CD4-positive, alpha-beta T cell treated with Interleukin-4 for 1 hour (primary cell): ENCODE results near the gene CDHR2.
"Not testable (repeated sequence)": the region's sequence is repeated elsewhere in the genome, so short reads cannot be mapped to it uniquely, and the experiment has no call there.

Experiments used
- DNase-seq, 2 donors: peaks; one replicate each; pipeline ENCODE4 v3.0.0-alpha.2; 2020 to 2022

CDHR2 gene

DNA sequence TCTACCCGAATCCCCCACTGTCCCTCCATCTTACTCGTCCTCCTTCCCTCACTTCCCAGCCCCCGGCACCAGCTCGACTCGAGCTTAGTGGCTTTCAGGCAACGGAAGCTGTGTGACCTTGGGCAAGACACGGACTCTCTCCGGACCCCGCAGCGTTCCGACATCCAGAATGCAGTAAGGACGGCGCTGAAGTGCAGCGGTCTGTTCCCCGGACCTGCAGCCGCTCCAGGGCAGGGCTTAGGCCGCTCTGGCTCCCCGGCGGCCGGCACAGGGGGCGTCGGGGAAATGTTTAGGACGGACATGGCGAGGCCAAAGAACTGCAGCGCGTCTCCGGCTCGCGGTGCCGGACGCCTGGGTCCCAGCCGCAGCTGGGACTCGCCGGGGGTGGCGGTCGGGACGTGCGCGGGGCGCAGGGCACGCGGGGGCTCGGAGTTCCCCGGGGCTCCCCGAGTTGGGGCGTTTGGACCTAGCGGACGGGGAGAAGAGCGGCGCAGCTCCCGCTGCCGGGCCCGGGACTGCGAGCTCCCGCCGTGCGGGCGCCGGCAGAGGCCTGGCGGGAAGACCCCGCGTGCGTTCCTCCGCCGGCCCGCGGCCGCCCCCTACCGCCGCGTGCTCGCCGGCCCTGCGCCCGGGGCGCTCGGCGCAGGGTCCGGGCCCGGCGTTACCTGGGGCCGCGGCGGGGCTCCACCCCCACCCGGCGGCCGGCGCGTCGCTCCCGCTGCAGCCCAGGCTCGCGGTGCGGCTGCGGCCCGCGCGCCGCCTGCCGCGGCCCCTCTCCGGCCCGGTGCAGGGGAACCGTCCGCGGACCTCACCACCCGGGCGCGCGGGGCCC lies 6.3 kb upstream of the CDHR2 start:
- peak; percentile 29 to 46 for DNase-seq

DNA sequence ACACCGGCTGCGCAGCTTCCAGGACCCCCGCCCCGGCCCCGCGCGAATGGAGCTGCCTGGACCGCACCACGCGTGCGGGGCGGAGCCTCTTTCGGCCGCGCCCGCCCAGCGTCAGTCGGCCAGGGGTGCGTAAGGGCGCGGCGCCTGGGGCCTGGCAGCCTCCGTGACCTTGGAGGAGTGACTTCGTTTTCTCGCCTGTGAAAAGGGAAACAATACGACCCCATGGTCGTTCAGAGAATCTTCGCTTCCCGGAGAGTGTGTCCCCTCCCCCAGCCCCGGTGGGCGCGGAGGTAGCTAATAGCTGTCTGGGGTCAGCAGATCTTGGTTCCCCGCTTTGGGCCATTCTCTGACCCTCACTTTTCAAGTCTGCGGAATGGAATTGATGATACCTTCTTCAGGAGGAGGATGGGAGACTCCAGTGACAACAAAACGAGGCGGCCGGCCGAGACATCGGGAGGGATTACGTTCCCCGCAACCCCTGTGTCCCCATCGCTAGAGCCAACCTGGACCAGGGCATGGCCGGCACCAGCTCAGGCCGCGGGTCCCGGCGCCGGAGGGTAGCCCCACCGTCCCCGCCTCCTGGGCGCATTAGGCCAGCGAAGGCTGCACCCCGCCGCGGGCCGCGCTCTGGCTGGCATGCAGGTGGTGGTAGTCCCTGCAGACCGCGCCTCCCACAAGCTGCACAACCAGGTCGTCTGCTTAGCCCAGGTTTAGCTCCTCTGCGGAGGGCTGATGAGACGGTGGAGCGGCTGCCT lies 5.5 kb upstream of the CDHR2 start:
- peak; percentile 70 to 73 for DNase-seq

DNA sequence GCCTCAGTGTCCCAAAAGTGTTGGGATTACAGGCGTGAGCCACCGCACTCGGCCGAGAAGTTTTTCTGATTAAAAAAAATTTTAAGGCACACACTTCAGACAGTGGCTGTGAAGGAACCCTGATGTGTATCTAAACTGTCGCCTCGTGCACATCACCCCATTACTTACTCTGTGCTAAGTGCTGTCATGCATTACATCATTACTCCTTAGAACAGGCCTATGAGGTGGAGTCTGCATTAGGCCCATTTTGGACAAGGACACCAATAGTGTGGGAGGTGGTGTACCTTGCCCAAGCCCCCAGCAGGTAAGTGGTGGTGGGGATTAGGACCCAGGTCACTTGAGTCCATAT lies 3.8 kb upstream of the CDHR2 start:
- no peak for DNase-seq

- DNase-seq: no peak
Measured at GRCh38 chr5:176545737-176546509, 3.2 kb upstream of the CDHR2 start.

DNA sequence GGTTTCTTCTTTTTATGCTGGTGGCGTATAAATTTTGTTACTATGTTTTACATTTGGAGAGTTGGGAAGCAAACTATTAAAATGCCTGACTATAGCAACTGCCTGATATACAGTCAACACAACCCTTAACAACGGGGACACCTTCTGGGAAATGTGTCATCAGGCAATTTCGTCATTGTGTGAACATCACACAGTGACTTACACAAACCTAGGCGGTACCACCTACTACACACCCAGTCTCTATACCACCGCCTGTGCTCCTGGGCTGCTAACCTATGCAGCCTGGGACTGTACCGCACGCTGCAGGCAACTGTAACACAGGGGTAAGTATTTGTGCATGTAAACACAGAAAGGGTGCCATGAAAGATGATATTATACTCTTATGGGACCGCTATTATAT lies 1.3 kb upstream of the CDHR2 start:
- DNase-seq: peak; percentile 49 to 52

DNA sequence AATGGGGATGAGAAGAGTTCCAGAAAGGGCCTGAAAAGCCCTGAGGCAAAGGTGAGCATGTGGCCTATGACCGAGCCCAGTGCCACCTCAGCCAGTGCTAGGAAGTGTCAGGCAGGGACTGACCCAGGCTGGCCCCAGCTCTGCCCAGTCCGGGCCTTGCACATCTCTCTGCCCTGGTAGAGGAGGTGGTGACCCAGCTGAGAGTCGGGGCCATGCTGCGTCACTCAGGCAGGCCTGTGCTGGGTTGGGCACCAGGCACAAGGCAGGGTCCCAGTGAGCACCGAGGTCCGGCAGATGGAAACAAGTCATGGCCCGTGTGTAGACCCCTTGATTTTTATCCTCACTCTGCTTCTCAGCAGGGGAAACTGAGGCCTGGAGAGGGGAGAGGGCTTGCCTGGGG lies 729 bp downstream of the CDHR2 start:
- no peak for DNase-seq

DNA sequence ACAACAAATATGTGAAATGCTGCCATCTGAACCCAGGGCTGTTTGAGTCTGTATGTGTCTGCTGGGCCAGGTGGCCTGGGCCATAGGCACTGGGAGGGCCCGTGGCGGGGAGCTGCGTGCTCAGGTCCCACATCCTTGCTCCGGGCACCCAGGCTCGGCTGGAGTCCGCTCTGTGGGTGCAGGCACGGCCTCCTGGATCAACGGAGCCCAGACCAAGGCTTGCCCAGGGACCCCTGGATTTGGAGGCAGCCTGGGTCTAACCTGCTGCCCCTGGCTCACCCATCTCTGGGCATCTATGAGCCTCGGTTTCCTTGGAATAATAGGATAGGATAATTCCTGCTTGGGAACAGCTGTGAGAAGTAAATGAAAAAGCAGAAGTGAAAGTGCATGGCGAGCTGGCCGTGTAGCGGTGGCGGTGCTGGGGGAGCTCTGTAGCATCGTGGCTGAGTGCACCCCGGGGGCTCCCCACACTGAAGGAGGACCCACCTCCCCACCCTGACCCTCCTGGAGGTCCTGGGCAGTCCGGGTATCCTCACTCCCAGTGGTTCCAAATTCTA lies 1.2 kb downstream of the CDHR2 start:
- peak in 1 of 2 donors; percentile 42 for DNase-seq

GRCh38 chr5:176550937-176551336 lies 1.8 kb downstream of the CDHR2 start:
- not testable (repeated sequence) for DNase-seq

- DNase-seq: no peak
Measured at GRCh38 chr5:176552332-176552869, 3.3 kb downstream of the CDHR2 start.

DNA sequence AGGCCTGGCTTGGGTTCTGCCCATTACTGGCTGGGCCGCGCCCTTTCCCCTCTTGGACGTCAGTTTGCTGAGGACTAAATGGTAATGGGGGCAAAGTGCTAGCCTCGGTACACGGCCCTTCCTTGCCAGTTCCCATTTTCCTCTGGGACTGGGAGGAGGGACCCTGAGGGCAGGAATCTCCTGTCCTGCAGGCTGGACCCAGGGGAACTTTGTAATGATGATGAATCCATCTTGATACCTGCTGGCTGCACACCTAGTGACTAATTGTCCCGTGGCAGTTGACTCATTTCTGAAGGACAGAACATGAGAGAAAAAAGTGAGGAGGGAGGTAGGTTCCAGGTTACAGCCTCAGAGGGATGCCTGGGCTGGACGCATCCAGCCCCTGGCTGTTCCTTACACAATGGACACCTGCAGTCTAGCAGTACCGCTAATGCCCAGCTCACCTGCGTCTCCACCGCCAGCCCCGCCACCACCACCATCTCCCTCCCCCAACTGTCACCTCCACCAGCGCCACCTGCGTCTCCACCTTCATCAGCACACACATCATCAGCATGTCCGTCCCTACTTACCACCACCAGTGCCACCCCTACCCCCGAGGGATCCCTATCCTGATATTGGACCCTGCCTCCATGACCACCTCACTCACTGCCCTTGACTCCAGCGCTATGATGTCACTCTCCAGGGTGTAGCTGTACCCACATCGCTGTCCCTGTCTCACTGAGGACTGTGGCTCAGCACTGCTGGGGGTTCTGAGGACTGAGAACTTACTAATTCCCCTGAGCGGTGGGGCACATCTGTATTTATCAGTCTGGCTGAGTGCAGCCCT lies 4.3 kb downstream of the CDHR2 start:
- no peak for DNase-seq

GRCh38 chr5:176557846-176558245 lies 8.7 kb downstream of the CDHR2 start:
- no peak for DNase-seq

GRCh38 chr5:176559683-176560082 lies 10.5 kb downstream of the CDHR2 start:
- peak; percentile 52 to 60 for DNase-seq

DNA sequence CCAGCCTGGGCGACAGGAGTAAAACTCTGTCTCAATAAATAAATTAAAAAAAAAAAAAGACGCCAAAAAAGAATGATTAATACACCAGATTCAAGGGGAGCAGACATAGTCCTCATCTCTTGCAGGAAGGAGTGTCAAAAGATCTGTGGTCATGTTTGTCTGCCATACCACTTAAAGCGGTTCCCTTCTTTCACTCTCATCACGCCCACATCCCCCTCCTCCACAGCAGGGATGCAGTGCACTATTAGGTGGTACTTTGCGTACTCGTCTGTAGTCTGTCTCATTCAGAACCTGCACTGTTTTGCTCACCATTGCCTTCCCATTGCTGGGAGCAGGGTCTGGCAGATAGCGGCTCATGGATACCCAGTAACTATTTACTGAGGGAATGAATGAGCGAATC lies 11.2 kb downstream of the CDHR2 start:
- no peak for DNase-seq

GRCh38 chr5:176561259-176561658 lies 12.1 kb downstream of the CDHR2 start:
- DNase-seq: no peak

- DNase-seq: no peak
Measured at GRCh38 chr5:176562189-176562588, 13.0 kb downstream of the CDHR2 start.

GRCh38 chr5:176564002-176564401 lies 14.9 kb downstream of the CDHR2 start:
- no peak for DNase-seq

GRCh38 chr5:176565760-176566288 lies 16.7 kb downstream of the CDHR2 start:
- DNase-seq: no peak

GRCh38 chr5:176568657-176569056 lies 19.5 kb downstream of the CDHR2 start:
- no peak for DNase-seq

GRCh38 chr5:176570044-176570443 lies 20.9 kb downstream of the CDHR2 start:
- DNase-seq: no peak

GRCh38 chr5:176573564-176574296 lies 24.6 kb downstream of the CDHR2 start:
- DNase-seq: peak; percentile 70 to 75

GRCh38 chr5:176574297-176574591 lies 25.1 kb downstream of the CDHR2 start:
- DNase-seq: no peak
